ENCODE results near the gene TARBP1.

The TARBP1 gene

DNA sequence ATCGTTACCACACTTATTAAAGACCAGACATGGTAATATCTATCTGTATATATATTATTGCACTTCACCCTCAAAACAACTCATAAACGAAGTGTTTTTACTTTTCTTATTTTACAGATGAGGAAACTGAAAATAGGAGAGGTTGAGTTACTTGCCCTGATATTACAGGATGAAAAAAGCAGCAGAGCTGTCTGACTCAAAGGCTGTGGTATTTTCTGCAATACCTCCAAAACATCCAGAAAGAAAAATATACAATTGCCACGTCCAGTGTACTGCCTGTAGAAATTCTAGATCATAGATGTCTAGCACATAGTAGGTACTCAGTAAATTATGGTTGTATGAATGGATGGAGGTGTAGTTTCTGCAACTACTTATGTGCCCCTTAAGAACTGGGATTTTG is 5.2 kb upstream of the TARBP1 start:
- no peak for DNase-seq

DNA sequence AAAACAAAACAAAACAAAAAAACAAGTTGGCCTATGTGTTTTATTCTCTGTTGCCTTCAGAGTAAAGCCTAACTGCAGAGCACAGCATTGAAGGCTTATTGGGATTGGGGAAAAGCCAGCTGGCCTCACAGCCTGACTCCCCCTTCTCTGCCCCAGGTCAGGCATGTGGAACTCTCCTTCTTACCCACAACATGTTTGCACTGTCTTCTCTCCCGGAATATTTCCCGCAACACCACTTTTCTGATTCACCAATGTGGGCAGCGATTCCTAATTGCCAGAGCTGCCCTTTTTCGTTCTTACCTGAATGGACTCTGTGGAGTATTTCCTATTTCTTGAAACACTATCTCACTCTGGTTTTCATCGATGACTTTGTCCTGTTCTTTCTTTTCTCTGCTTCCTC is 2.8 kb upstream of the TARBP1 start:
- DNase-seq, result no peak

DNA sequence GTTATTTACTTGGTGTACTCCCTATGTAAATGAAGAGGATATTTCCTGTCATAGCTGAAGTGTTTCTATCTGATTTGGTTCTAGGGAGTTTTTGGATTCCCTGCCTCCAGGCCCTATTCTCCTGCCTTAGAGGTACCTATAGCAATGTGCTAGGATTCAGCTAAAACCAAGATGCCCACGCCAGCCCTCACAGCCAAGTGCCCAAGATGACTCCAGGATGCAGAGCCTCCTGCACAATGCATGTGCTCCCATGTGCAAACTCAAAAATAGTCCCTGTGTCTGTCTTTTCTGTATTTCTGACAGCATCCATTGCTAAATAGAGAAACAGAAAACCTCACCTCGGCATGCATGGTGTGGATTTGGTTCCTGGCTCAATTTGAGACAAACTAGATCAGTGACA is 887 bp upstream of the TARBP1 start:
- DNase-seq, result no peak

DNA sequence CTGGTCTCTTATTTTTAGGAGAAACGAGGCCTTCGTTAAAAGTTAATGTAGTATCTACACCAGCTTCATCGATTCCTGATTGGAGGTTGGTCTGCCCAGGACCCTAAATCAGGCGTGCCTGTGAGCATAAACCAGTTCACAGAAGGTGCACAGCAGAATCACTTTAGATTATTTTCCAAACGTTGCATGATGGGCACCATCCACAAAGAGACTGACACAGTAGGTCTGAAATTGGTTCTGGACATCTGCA is 256 bp upstream of the TARBP1 start:
- DNase-seq, result no peak

DNA sequence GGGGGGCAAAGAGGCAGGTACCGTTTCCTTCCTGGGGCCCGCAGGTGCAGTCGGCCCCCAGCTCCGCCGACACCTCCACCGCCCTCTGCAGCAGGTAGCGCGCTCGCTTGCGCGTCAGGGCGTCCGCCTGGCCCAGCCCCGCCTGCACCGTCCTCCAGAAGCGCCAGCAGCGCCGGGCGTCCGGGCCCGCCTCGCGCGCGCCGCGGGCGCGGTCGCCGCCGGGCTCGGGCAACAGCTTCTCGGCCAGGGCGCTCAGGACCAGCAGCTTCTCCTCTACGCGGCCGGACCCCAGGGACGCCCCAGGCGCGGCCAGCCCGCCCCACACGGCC is 863 bp downstream of the TARBP1 start:
- peak; percentile 44 for DNase-seq

DNA sequence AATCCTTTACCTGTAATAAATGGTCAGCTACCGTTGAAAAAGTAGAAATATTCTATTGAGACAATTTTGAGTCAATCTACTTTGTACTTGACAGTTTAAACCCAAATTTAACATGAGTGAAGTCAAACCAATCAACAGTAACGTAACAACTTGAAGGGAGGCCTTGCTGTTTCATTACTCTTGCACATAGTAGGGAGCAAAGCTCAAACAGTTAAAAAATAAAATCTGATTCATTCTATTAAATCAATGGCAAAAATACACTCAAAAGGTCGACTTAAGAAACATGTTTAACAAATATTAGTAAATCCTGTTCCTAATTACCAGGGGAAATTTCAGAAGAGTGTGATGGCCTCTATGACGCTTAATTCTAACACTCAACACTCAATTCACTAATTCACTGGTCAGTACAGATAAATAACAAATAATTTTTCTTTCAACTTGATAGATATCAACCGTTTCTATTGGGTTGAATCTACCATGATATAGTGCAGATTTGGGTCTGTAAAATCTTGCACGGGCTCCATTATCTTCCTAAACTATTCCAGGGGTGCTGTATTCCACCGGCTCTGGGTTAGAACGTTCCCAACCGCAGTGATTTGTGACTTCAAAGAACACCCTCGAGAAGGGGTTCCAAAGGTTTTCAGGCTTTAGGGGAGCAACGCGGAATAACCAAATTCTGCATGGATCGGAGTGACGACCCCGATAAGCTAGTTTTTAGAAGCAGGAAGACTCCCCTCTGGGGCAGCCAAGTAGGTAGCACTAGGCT is 1.4 kb downstream of the TARBP1 start:
- no peak for DNase-seq

DNA sequence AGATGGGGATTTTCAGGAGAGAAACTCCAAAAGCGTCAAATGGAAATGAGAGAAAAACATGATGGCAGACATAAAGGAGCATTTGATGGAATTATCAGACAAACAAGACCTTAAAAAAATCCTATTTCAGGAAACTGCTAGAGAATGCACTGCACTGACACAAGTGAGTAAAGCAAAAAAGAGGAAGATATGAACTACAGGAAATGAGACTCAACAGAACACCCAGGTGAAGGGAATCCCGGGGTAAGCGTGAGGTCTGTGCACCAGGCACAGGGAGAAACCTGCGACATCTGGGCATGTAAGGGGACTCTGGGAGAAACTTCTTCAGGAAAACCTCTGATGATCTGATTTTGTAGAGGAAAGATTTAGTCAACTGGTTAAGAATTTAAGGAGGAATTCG is 2.8 kb downstream of the TARBP1 start:
- no peak for DNase-seq

DNA sequence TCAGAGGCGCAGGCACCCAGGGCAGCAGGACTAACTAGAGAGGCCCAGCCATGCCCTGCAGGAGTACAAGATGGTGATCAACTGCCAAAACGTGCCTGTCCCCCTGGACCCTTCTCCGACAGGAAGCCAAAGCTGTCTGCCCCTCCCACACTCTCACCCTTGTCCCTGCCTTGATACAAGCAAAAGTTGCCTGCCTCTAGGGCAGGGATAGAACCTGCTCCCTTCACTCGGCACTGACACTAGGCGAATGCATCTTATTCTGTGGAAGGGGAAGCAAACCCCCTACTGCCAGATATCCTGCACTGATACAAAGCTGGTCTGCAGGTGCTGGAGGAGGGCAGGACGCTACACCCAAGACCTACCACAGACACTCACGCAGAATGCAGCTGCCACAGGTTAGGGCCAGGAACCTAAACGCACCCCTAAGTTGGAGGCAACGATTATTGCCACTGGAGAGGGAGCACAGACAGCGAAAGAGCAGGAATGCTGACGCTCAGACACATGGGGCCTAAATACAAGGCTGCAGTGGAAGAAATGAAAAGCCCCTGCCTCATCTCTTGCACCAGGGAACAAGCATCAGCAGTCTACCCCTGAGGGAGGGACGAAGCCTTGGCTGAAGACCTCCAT is 3.7 kb downstream of the TARBP1 start:
- DNase-seq, result no peak

DNA sequence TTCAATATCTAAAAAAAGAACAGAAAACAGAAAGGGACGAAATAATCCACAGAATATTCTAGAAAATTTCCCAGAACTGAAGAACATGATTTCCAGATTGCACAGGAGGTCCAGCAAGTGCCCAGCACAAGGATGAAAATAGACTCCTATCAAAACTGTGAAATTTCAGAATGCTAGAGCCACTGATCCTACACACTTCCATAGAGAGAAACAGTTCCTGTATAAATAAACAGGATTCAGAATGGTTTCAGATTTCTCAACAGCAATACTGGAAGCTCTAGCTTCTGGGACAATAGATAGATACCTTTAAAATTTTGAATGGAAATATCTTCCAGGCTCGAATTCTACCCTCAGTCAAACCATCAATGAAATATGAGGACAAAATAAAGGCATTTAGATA is 4.6 kb downstream of the TARBP1 start:
- DNase-seq, result no peak

DNA sequence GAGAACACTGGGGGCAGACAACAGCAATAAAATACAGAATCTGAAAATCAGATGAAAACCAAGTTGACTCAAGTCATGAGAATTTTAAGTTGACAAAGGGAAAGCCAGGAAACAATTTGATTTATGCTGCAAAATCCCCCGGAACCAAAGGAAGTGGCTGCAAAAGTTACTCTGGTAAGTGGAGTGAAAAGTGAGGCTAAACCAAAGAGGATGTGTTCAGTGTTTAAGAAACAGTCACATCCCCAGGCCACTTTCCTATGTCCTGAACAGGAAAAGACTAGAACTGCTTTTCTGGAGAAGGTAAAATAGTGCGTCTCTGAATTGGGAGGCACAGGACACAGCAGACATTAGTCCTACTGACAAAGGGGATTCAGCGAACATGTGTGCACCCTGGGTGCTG is 5.9 kb downstream of the TARBP1 start:
- DNase-seq, result no peak

DNA sequence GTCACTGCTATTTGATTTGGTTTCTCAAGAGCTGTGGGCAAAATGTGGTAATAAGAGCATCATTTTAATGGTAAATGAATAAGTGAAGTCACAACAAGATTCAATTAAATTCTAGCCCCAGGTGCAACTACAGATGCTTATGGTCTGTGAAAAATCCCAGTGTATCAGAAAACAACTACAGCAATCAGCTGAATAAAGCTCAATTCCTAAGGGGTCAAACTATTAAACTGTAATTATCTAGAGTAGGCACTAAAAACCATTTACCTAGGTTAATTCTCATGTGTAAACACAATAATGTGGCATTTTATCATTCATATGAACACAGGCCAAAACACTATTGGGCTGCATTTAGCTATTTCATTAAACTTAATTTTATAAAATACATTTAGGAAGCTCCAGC is 9.6 kb downstream of the TARBP1 start:
- no peak for DNase-seq

DNA sequence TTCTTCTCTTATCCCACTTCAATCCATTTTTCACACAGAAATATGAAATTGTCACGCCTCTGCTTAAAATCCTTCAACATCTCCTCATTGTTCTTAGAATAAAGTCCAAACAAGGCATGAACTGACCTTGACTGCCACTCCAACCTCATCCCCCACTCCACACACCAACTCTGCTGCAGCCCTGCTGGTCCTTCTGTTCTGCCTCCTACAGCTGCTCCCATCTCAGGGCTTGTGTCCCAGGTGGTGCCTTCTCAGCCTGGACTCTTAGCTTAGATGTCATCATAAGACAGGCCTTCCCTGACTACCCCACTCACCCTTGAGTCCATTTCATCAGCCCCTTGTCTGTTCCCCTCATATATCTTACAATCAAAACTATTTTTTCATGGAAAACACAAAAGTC is 10.4 kb downstream of the TARBP1 start:
- no peak for DNase-seq

DNA sequence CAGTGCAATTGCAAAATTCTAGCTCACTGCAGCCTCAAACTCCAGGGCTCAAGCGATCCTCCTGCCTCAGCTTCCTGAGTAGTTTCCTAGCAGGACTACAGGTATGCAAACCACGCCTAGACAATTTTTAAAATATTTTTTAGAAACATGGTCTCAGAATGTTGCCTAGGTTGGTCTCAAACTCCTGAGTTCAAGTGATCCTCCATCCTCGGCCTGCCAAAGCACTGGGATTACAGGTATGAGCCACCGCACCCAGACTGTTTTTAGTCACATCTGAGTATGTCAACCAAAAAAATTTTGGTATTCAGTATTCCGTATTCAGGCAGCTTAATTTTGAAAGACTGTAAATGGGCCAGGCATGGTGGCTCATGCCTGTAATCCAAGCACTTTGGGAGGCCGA is 11.2 kb downstream of the TARBP1 start:
- DNase-seq, result no peak

DNA sequence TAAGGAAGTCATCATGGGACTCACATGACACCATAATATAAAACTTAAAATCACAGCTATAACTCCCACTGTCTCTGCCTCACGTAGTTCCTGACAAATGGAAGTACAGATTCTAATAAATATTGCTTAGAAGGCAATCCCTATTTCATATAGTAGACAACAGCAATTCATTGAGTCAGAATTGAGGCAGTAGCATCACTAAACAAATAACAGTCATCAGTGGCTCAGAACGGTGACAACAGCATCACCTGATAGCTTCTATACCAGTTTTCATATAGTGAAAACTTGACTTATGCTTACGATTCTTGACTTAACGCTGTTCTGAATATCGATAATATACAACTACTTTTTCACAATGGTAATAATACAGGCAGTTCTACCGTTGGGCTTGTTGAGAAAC is 12.0 kb downstream of the TARBP1 start:
- no peak for DNase-seq

DNA sequence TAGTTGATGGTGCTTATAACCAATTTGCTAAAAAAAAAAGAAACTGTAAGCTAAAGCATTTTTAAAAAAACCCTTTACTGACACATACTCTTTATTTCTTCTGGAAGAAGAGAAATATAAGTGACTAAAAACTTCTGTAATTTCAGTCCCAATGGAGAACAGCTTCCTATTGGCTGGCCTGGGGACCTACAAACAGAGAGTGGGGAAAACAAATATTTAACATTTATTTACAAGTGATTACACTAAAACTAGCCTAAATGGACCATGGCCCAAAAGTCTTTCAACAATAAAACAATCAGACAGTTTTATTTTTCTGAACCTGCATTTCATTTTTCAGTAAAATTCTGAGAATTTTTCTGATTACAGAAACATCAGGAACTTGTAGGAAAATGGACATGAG is 15.2 kb downstream of the TARBP1 start:
- DNase-seq, result no peak

DNA sequence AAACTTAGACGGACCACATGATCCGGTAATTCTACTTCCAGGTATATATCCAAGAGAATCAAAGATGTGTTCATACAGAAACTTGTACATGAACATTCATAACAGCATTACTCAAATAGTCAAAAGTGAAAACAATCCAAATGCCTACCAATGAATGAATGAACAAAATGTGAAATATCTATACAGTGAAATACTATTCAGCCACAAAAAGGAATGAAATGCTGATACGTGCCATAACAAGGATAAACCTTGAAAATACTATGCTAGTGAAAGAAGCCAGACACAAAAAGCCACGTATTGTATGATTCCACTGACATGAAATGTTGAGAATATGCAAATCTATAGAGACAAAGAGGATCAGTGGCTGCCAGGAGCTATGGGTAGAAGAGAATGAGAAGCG is 18.3 kb downstream of the TARBP1 start:
- DNase-seq, result no peak

DNA sequence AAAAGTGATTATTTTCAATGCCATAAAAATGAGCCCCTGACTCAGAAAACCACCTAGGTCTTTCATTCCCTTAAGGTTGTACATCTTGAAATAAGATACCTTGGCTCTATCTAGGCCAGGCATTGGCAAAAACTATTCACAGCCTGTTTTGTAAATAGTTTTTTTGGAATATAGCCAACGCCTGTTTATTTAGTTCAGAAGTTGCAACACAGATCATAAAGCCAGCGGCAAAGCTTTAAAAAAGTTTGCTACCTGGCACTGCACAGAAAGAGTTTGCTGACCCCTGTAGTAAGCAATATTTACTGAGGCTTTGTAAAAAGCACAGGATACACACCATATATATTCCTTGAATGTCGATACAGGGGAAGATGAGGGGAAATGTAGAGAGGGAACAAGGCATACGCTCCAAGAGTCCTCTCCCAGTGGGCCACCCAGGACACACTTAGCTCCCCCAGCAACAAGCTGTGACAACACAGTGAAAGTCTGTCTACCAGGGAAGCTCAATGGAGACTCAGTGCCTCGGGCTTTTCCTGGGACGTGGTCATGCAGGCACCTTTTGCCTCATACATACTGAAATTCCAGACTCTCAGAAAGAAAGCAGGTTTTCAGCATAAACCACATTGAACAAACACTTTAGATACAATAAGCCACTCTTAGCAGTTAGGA is 20.5 kb downstream of the TARBP1 start:
- no peak for DNase-seq

DNA sequence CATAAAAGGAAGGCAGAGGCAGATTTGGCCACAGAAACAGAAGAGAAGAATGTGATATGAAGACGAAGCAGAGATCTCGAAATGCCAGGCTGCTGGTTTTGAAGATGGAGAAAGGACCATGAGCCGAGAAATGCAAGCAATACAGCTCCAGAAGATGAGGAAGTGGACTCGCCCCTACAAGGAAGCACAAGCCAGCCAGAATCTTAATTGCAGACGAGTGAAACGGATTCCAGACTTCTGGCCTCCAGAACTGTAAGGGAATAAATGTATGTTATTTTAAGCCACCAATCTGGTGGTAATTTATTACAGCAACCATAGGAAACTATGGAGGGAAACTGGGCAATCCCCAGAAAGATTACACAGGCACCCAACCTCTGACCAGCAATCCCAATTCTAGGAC is 24.1 kb downstream of the TARBP1 start:
- DNase-seq, result no peak

DNA sequence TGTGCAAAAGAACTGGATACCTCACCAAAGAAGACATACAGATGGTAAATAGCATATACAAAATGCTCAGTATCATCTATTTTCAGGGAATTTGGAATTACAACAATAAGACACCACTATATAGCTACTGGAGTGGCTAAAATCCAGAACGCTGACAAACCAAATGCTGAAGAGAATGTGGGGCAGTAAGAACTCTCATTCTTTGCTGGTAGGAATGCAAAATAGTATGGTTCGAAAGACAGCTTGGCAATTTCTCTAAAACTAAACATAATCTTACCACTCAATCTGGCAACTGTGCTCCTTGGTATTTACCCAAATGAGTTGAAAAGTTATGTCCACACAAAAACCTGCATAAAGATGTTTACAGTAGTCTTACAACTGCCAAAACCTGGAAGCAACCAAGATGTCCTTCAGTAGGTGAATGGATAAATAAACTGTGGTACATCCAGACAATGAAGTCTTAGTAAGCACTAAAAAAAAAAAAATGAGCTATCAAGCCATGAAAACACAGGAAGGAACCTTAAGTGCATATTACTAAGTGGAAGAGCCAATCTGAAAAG is 26.5 kb downstream of the TARBP1 start:
- no peak for DNase-seq

DNA sequence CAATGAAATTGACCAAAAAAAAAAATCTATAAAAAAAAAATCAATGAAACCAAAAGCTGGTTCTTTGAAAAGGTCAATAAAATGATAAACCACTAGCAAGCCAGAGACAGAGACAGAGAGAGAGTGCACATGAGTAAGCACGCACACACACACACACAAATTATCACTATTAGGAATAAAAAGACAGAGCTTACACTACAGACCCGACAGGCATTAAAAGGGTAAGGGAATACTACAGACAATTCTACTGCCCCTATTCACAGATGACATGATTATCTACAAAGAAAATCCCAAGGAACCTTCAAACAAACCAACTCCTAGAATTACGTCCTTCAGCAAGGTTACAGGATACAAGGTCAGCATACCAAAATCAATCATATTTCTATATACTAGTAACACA is 38.6 kb downstream of the TARBP1 start:
- DNase-seq, result no peak

DNA sequence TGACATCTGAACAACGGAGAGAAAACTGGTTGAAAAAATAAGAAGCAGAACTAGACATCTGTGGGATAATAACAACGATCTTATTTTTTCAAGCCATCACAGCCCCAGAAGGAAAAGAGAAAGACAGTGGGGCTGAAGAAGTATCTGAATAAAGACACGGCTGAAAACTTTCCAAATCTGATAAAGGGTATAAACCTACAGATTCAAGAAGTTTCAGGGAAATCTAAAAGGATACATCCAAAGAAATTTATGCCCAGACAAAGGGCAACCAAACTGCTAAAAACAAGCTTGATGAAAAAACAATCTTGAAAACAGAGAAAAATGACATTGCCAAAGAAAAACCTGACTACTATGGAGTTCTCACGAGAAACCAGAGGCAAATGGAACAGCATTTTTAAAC is 40.4 kb downstream of the TARBP1 start:
- DNase-seq, result no peak

DNA sequence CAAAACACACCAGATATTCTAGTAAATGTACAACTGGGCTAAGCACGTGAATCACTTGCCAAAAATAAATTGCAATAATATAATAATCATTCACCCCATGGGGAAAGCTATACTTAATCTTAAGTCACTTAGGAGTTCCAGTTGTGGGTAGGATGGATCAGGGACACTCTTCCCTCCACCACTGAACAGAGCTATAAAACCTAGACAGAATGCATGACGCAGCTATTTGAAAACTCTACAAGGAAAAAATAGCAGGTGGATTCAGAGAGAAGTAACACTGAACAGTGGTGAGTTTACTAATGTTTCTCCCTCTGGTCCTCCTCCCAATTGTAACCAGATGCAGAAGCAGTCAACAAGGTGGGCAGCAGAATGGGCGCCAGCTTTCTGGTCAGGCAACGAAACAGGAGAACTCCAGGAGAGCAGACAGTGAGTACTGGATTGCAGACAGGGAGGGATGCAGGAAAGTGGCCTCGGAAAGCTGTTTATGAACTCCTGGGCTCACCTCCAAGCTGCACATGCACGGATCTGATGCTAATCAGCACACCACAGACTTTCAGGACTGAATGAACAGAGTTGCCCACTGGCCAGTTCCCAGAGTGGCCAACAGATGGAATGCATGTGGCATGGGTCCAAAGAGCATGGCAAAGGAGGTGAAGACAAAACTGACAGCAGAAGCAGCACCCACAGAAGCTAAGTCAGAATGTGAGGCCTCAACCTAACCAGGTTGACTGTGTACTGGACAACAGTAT is 41.4 kb downstream of the TARBP1 start:
- DNase-seq, result no peak

DNA sequence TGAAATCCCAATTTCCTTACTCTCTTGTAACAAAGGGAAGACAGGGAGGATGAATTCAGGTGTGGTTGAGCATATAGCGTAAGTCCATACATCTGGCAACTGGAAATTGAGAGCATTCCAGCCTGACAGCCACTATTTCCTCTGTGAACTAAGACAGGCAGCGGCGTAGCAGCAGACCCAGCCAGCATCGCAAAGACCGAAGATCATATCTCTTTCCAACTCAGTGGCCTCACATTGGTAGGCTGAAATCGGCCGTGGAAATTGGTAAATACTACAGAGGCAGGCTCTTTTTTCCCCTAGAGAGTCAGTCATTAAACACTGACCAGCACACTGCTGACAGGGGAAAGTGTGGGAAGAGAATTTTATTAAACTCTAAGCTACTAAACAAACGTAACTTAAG is 43.4 kb downstream of the TARBP1 start:
- no peak for DNase-seq

DNA sequence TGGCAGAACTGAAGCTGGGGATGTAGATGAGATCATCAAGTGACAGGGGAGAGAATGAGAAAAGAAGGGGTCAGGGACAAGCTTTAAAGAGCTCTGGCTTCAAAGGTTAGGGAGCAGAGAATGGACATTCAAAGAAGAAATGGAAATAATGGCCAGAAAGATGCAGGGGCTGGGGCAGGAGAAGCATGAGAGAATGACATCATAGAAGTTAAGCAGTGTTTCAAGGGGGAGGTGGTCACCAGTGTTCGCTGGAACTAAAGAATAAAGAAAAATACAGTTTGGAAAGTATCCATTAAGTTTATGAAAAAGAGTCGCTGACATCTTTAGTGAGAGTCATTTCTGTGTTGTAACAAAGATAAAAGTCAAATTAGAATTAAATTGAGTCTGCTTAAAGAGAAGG is 44.3 kb downstream of the TARBP1 start:
- no peak for DNase-seq
